GM13977 (cell line): ENCODE measurements around the gene TRRAP.

Experiments
- DNase-seq: peaks from one replicate; pipeline ENCODE4 v3.0.0; 2012; ENCODE audit warnings: low spot score
- CTCF ChIP-seq: IDR thresholded peaks from 2 replicates; pipeline ENCODE4 v1.5.1; 2012; ENCODE audit warnings: mild to moderate bottlenecking, control low read depth; ENCODE audit not compliant: insufficient read depth; ENCODE audit errors: extremely low read depth, missing control alignments
- in situ Hi-C: fragments of 300-500 bp; cut with MboI; formaldehyde crosslinking; loops from one replicate; pipeline ENCODE4 v1.12.0; 2022; ENCODE audit warnings: low sequenced_read_pairs, low pct_unique_long_range_greater_than_20kb, mixed read lengths, inconsistent platforms; ENCODE audit not compliant: unreplicated experiment

TRRAP gene

DNA sequence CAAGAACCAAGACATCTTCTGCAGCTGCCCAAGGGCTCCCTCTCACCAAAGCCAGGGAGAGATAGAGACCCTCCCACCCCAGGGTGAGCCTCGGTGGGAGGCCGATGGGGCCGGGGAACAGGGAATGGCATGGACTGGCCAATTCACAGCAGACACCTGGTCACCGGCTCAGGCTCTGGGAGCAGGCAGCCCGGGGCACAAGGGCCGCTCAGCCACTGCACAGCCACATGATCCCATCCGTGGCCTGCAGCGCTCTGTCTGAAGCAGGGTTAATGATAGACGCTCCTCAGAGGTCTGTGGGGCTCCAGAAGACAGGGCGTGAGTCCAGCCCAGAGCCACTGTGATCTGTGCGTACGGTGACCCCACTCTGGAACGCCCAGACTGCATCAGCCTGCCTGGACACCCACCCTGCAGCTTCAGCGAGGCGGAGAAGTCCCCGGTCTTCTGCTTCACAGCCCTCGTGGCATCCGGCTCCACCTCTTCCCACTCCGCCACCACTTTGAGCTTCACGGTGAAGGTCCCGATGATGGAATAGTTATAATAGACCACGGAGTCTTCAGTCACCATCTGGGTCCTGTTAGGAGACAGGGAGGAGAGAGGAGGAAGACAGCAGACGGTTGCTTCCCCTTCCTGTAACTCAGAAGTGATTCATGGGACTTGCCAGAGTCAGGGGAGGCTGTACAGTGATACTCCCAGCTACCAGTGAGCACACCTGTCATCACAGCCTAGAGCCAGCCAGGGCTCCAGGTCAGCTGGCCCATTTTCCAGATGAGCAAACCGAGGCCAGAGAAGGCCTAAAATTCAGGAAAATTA is 22.5 kb upstream of the TRRAP start:
- DNase-seq = no peak
- in situ Hi-C loops = loop anchor here (25.0 kb wide), 1 partner anchor 544 kb away; no protein-coding TSS in a partner anchor

DNA sequence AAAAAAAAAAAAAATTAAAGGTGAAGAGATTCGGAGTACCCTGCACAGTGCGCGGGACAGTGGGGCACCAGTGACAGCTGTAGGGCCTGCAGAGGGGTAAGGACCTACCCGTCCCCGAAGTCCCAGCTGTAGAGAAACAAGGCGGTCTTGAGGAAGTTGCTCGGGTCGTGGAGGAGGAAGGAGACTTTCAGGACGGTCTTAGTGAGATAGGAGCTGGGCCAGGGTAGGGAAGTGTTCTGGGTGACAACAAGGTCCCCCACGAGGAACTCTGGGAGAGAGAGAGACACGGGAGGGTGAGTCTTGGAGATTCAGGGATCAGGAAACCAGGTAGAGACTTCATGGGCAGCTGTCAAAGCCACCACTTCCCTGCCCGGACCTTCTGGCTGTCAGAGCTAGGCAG is 18.3 kb upstream of the TRRAP start:
- DNase-seq = no peak
- TF ChIP-seq CTCF = no peak
- in situ Hi-C loops = loop anchor here (25.0 kb wide), 1 partner anchor 548 kb away; no protein-coding TSS in a partner anchor

More for the DNA sequence above, 22.5 kb upstream of the TRRAP start:
- no peak for TF ChIP-seq CTCF

GRCh38 chr7:98862203-98862602 is 16.1 kb upstream of the TRRAP start:
- in situ Hi-C loops = loop anchor here (25.0 kb wide), 1 partner anchor 550 kb away; no protein-coding TSS in a partner anchor
- DNase-seq = no peak
- TF ChIP-seq CTCF = no peak

GRCh38 chr7:98862716-98863420 is 15.5 kb upstream of the TRRAP start:
- no peak for TF ChIP-seq CTCF
- no peak for DNase-seq
- in situ Hi-C loops = loop anchor here (25.0 kb wide), 1 partner anchor 551 kb away; no protein-coding TSS in a partner anchor

GRCh38 chr7:98863601-98864000 is 14.7 kb upstream of the TRRAP start:
- DNase-seq = no peak
- in situ Hi-C loops = loop anchor here (25.0 kb wide), 1 partner anchor 551 kb away; no protein-coding TSS in a partner anchor
- no peak for TF ChIP-seq CTCF

DNA sequence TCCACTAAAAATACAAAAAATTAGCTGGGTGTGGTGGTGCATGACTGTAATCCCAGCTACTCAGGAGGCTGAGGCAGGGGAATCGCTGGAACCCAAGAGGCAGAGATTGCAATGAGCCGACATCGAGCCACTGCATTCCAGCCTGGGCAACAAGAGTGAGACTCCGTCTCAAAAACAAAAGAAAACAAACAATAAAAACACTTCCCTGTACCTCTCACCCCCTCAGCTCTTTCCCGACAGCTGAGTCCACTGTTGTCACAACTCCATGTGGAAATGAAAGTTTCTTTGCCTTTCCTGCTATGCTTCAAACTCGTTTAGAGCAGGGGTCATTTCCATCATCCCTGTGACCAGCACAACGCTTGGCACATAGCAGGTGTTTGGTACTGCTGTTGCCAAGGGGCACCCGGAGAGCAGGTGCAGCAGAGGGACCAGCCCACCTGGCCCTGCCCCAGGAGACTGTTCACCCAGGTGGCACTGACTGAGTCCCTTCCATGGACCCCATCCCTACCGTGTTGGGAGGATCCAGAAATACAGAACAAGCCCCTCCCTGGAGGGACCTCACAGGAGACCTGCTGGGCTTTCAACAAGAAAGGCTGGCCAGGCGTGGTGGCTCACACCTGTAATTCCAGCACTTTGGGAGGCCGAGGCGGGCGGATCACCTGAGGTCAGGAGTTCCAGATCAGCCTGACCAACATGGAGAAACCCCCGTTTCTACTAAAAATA is 13.4 kb upstream of the TRRAP start:
- no peak for DNase-seq
- TF ChIP-seq CTCF = no peak
- in situ Hi-C loops = loop anchor here (25.0 kb wide), 1 partner anchor 553 kb away; no protein-coding TSS in a partner anchor
